Osteocyte (in vitro differentiated cells): ENCODE results near the gene CD83. TPM values are rescaled to one million over a fixed set of nuclear protein-coding genes. Genes with fewer than 3 reads are reported as not detected.

Experiments
- DNase-seq: peaks from one replicate; pipeline ENCODE4 v3.0.0; 2021; ENCODE audit warnings: mixed read lengths; ENCODE audit not compliant: unreplicated experiment; ENCODE audit errors: extremely low spot score
- H3K27ac Mint-ChIP-seq: one replicate; pipeline ENCODE4 v1.8.0; 2021; ENCODE audit warnings: mild to moderate bottlenecking, mixed read lengths; ENCODE audit not compliant: unreplicated experiment
- H3K27me3 Mint-ChIP-seq: one replicate; pipeline ENCODE4 v1.8.0; 2021; ENCODE audit warnings: mixed read lengths; ENCODE audit not compliant: unreplicated experiment
- H3K36me3 Mint-ChIP-seq: one replicate; pipeline ENCODE4 v1.8.0; 2021; ENCODE audit warnings: mixed read lengths; ENCODE audit not compliant: unreplicated experiment
- H3K4me1 Mint-ChIP-seq: one replicate; pipeline ENCODE4 v1.8.0; 2021; ENCODE audit warnings: mixed read lengths; ENCODE audit not compliant: unreplicated experiment
- H3K4me3 Mint-ChIP-seq: one replicate; pipeline ENCODE4 v1.8.0; 2021; ENCODE audit warnings: mild to moderate bottlenecking, moderate library complexity, mixed read lengths; ENCODE audit not compliant: unreplicated experiment
- H3K9me3 Mint-ChIP-seq: one replicate; pipeline ENCODE4 v1.8.0; 2021; ENCODE audit warnings: mixed read lengths; ENCODE audit not compliant: unreplicated experiment
- total RNA-seq: library from RNA; stranded (reverse); gene quantifications from 2 replicates; pipeline ENCODE4 v1.2.1, GENCODE V29; 2021
- TF ChIP-seq, protein P1 (sequence below): fragments of 200-600 bp; sonication (generic); IDR thresholded peaks from 2 replicates; pipeline ENCODE4 v1.5.0; 2021; ENCODE audit warnings: antibody characterized with exemption, mild to moderate bottlenecking, moderate library complexity

The CD83 gene
- total RNA-seq, 1 donor from 2014 or later = 1.4 TPM

DNA sequence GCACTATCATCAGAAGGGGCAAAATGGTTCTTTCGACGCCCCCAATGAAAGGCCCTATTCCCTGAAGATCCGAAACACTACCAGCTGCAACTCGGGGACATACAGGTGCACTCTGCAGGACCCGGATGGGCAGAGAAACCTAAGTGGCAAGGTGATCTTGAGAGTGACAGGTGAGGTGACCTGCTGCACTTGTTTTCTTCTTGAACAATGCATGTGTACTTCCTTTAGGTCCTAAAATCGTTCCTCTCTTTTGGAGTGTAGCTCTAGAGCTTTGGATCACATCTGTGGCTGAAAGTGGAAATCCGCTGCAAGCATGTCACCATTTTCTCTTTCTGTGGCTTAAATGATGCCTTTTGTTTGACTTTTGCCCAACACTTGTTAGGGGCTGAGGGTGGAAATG is 14.0 kb downstream of the CD83 start:
- DNase-seq = no peak
- Mint-ChIP-seq H3K27ac (no peak overlapping the region), H3K4me1 (peaks cover 4% of the 10 kb centered on the region), H3K4me3 (no peak overlapping the region), H3K9me3 (no peaks in the 10 kb centered on the region), H3K27me3 (no peaks in the 10 kb centered on the region), H3K36me3 (peaks cover 3% of the 10 kb centered on the region)
- TF ChIP-seq, protein P1, sequence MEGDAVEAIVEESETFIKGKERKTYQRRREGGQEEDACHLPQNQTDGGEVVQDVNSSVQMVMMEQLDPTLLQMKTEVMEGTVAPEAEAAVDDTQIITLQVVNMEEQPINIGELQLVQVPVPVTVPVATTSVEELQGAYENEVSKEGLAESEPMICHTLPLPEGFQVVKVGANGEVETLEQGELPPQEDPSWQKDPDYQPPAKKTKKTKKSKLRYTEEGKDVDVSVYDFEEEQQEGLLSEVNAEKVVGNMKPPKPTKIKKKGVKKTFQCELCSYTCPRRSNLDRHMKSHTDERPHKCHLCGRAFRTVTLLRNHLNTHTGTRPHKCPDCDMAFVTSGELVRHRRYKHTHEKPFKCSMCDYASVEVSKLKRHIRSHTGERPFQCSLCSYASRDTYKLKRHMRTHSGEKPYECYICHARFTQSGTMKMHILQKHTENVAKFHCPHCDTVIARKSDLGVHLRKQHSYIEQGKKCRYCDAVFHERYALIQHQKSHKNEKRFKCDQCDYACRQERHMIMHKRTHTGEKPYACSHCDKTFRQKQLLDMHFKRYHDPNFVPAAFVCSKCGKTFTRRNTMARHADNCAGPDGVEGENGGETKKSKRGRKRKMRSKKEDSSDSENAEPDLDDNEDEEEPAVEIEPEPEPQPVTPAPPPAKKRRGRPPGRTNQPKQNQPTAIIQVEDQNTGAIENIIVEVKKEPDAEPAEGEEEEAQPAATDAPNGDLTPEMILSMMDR = no peak

DNA sequence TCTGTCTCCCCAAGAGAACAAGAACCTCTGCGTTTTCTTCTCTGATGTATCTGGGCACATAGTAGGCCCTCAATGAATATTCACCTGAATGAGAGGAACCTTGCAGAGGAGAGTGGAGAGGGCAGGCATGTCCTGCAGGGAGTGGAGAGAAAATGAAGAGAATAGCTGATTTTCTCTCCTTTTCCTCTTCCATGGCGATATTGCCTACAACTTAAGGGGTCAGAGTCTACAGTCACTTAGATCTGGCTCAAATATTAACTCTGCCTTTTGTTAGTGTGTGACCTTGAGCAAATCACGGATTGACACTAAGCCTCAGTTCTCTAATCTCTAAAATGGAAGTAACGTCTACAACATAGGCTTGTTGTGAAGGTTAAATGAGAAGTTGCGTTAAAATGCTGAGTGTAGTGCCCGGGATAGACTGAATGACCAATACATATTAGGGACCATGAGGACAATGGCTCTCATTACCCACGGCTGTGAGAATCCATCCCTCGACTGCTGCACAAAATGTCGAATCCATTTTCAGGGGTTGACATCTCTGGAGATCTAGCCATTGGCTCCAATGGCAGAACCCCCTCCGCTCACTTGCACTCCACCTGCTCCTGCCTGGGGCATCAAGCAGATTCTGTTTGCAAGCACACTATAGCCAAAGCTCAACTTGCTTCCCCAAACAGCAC is 14.8 kb downstream of the CD83 start:
- DNase-seq = no peak
- peaks cover 4% of the 10 kb centered on the region for H3K4me1 Mint-ChIP-seq
- TF ChIP-seq, protein P1 = no peak
- peaks cover 3% of the 10 kb centered on the region for H3K36me3 Mint-ChIP-seq
- H3K27me3 Mint-ChIP-seq = no peaks in the 10 kb centered on the region
- no peak overlapping the region for H3K4me3 Mint-ChIP-seq
- H3K9me3 Mint-ChIP-seq = no peaks in the 10 kb centered on the region
- H3K27ac Mint-ChIP-seq = no peak overlapping the region

- no peaks in the 10 kb centered on the region for H3K9me3 Mint-ChIP-seq
- no peak overlapping the region for H3K4me3 Mint-ChIP-seq
- no peaks in the 10 kb centered on the region for H3K27me3 Mint-ChIP-seq
- H3K27ac Mint-ChIP-seq = no peak overlapping the region
- TF ChIP-seq, protein P1 = no peak
- no peak for DNase-seq
- H3K4me1 Mint-ChIP-seq = peaks cover 4% of the 10 kb centered on the region
- peaks cover 3% of the 10 kb centered on the region for H3K36me3 Mint-ChIP-seq
Observed at GRCh38 chr6:14132921-14133275, 15.3 kb downstream of the CD83 start.

- H3K27me3 Mint-ChIP-seq = no peaks in the 10 kb centered on the region
- H3K27ac Mint-ChIP-seq = no peak overlapping the region
- DNase-seq = no peak
- H3K9me3 Mint-ChIP-seq = no peaks in the 10 kb centered on the region
- peaks cover 4% of the 10 kb centered on the region for H3K4me1 Mint-ChIP-seq
- peaks cover 3% of the 10 kb centered on the region for H3K36me3 Mint-ChIP-seq
- TF ChIP-seq, protein P1 = no peak
- H3K4me3 Mint-ChIP-seq = no peak overlapping the region
Observed at GRCh38 chr6:14134211-14134910, 16.8 kb downstream of the CD83 start.

- TF ChIP-seq, protein P1 = no peak
- Mint-ChIP-seq H3K4me1 (peaks cover under 1% of the 10 kb centered on the region), H3K36me3 (peaks cover 3% of the 10 kb centered on the region), H3K9me3 (no peaks in the 10 kb centered on the region), H3K27ac (no peak overlapping the region), H3K4me3 (no peak overlapping the region), H3K27me3 (peaks cover 6% of the 10 kb centered on the region)
- no peak for DNase-seq
Observed at GRCh38 chr6:14135893-14136539, 18.4 kb downstream of the CD83 start.
